ENCODE data around the gene PTPRM.

PTPRM gene

GRCh38 chr18:7885865-7886264 lies 318.7 kb downstream of the PTPRM start:
- CTCF ChIA-PET, result no interaction called here
- DNase-seq (ENCODE audit: low spot score), result no peak

GRCh38 chr18:7886436-7886835 lies 319.3 kb downstream of the PTPRM start:
- no peak overlapping the region for H3K27ac ChIP-seq
- no peak for TF ChIP-seq CTCF (conservative IDR thresholded peaks at IDR 0.05; ENCODE audit: low read depth)
- CTCF ChIA-PET, result no interaction called here
- POLR2A ChIA-PET (ENCODE audit: low non-redundant PET), result no interaction called here
- no peak for DNase-seq (ENCODE audit: low spot score)

More at GRCh38 chr18:7885865-7886264, 318.7 kb downstream of the PTPRM start:
- no peak overlapping the region for H3K27ac ChIP-seq
- POLR2A ChIA-PET (ENCODE audit: low non-redundant PET), result no interaction called here
- no peak for TF ChIP-seq CTCF (conservative IDR thresholded peaks at IDR 0.05; ENCODE audit: low read depth)

GRCh38 chr18:7889515-7889914 lies 322.4 kb downstream of the PTPRM start:
- CTCF ChIA-PET, result no interaction called here
- no peak overlapping the region for H3K27ac ChIP-seq
- DNase-seq (ENCODE audit: low spot score), result no peak
- TF ChIP-seq CTCF (conservative IDR thresholded peaks at IDR 0.05; ENCODE audit: low read depth), result no peak
- POLR2A ChIA-PET (ENCODE audit: low non-redundant PET), result no interaction called here

- CTCF ChIA-PET, result no interaction called here
- no peak for TF ChIP-seq CTCF (conservative IDR thresholded peaks at IDR 0.05; ENCODE audit: low read depth)
Measured at GRCh38 chr18:7890075-7890474, 323.0 kb downstream of the PTPRM start.

GRCh38 chr18:7892556-7892955 lies 325.4 kb downstream of the PTPRM start:
- ChIA-PET POLR2A (ENCODE audit: low non-redundant PET) (no interaction called here), CTCF (interaction anchor here (1.0 kb wide), 1 partner anchor 16 kb away, joined by 6 read pairs; no protein-coding TSS in a partner anchor)
- DNase-seq (ENCODE audit: low spot score), result no peak
- TF ChIP-seq CTCF (conservative IDR thresholded peaks at IDR 0.05; ENCODE audit: low read depth), result no peak
- H3K27ac ChIP-seq, result no peak overlapping the region

More at GRCh38 chr18:7890075-7890474, 323.0 kb downstream of the PTPRM start:
- no peak overlapping the region for H3K27ac ChIP-seq
- POLR2A ChIA-PET (ENCODE audit: low non-redundant PET), result no interaction called here
- no peak for DNase-seq (ENCODE audit: low spot score)

- H3K27ac ChIP-seq, result no peak overlapping the region
- POLR2A ChIA-PET (ENCODE audit: low non-redundant PET), result no interaction called here
- no peak for DNase-seq (ENCODE audit: low spot score)
- no peak for TF ChIP-seq CTCF (conservative IDR thresholded peaks at IDR 0.05; ENCODE audit: low read depth)
- CTCF ChIA-PET, result no interaction called here
Measured at GRCh38 chr18:7894592-7894991, 327.5 kb downstream of the PTPRM start.

- no peak for TF ChIP-seq CTCF (conservative IDR thresholded peaks at IDR 0.05; ENCODE audit: low read depth)
- CTCF ChIA-PET, result no interaction called here
- no peak overlapping the region for H3K27ac ChIP-seq
- DNase-seq (ENCODE audit: low spot score), result no peak
- POLR2A ChIA-PET (ENCODE audit: low non-redundant PET), result no interaction called here
Measured at GRCh38 chr18:7895346-7895745, 328.2 kb downstream of the PTPRM start.

Measured in RWPE1 (cell line).